ENCODE results near the gene MAP2K4.
"Not testable (repeated sequence)": the region's sequence is repeated elsewhere in the genome, so short reads cannot be mapped to it uniquely, and the experiment has no call there.

The MAP2K4 gene

DNA sequence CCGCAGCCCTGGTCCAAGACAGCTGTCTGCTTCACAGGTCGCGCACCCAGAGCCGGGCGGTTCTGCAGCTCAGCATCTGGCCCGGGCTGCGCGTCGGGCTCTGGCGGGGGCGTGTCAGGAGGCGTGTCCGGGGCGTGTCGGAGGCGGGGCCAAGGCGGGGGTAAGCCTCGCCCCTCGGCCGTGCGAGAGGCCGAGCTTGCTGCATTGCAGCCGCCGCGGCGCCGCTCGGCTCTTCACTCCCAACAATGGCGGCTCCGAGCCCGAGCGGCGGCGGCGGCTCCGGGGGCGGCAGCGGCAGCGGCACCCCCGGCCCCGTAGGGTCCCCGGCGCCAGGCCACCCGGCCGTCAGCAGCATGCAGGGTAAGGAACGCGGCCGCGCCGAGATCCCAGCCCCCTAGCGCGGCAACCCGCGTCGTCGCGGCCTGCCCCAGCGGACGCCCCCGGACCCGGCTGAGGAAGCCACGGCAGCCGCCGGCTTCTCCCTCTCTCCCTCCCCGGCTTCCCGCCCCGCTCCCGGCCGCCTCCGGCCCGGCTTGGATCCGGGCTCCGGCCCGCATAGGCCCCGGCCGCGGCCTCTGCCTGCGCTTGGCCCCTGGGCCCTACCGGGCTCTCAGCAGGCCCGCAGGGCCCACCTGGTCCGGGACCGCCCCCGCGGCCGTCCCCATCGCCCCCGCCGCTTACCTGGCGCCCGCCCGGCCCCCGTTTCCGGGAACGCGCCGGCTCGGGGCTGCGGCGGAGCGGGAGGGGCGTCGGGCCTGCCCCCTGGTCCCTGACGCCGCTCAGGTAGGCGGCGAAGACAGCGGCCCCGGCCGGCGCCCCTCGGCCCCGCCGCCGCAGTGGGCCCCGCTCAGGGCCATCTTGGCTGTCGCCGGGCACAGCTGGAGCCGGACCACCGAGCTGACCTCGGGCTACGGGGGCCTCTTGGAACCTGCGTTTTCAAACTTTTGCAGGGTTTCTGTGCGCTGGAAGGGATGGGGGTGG lies at the start of gene MAP2K4:
Gene MAP2K4, plus strand, starts transcription at position 236 of the 981 bp plus-strand sequence. Its CDS starts 10 bp downstream, at position 246.
- DNase-seq (ENCODE audit: low read depth) = peak; percentile 98

- DNase-seq (ENCODE audit: low read depth) = not testable (repeated sequence)
These were observed 47.9 kb upstream of the MAP2K4 start for GRCh38 chr17:11972741-11973140.

DNA sequence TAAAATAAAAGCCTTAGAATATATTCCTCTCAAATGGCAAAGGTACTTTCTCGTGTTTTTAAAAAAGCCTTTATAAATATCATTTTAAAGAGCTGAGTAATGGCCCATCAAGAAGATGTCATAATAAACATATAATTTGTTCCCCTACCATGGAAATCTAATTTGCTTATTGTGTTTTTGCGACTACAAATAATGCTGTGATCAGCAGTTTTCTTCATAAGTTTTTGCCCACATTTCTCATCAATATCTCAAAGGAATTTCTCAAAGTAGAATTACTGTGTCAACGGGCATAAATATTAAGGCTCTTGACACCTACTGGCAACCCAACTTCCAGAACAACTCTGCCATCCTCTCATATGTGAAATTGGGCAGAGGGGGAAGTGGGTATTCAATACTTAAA lies 40.9 kb upstream of the MAP2K4 start:
- no peak for DNase-seq (ENCODE audit: low read depth)

GRCh38 chr17:11980813-11981212 lies 39.9 kb upstream of the MAP2K4 start:
- no peak for DNase-seq (ENCODE audit: low read depth)

GRCh38 chr17:11981862-11982261 lies 38.8 kb upstream of the MAP2K4 start:
- no peak for DNase-seq (ENCODE audit: low read depth)

DNA sequence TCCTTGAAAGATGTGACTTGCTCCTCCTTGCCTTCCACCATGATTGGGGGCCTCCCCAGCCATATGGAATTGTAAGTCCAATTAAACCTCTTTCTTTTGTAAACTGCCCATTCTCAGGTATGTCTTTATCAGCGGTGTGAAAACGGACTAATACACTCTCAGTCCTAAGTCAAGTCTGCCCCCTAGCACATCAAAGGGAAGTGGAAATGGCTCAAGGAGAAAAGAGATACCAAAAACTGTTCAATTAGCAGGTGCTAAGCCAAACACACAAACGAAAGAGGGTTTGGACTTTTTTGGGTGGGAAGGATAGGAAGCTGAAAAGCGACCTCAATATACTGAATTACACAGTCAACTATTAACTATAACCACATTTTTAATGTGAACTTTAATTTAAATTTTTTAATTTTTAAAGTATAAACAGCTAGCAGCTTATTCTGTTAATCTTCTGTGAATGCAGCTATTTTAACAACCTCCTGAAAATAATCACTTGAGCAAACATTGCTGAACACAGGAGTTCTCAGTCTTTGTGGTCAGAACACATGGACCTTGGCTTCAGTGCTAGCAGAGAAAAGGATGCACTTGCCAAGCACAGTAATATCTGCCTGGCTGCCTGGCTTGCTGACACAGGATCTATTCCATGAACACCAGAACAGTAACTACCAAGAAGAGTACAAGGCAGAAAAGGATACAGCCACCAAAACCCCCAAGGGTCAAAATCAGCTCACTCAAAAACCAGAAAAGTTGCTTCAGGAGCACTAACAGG lies 34.3 kb upstream of the MAP2K4 start:
- DNase-seq (ENCODE audit: low read depth) = no peak

DNA sequence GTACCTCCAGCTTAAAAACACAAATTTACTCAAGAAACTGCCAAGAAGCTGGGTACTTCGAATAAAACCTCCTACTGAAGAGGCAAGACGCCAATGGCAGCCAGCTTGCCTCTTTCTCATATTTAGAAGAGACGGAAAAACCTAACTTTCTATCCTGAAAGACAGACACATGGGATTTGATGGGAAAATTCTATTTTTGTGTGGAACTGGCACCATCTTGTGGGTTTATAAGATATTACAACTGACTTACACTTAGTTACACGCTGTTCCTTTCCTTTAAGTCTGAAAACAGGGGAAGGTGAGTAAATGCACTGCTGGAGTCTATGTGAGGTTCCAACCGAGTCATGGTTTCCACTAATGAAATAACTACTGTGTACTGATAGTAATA lies 33.7 kb upstream of the MAP2K4 start:
- no peak for DNase-seq (ENCODE audit: low read depth)

- no peak for DNase-seq (ENCODE audit: low read depth)
These were observed 30.2 kb upstream of the MAP2K4 start for GRCh38 chr17:11990363-11990983.

DNA sequence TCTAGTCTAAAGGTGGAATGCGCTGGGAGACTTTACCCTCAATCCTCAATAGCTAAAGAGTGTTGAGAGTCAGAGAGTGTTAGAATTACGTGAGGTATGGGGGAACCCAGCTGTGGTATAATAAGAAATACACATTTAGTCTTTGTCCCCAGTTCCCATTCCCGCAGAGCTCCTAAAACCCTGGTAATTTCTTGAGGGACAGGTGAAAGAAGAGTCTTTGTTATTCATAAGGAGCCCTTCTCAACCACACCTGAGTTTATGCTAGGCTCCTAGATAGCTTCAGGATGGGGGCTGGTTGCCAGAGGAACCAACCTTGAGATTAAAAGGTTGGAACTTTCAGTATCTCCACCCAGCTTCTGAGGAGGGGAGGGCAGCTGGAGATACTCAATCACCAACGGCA lies 29.2 kb upstream of the MAP2K4 start:
- no peak for DNase-seq (ENCODE audit: low read depth)

DNA sequence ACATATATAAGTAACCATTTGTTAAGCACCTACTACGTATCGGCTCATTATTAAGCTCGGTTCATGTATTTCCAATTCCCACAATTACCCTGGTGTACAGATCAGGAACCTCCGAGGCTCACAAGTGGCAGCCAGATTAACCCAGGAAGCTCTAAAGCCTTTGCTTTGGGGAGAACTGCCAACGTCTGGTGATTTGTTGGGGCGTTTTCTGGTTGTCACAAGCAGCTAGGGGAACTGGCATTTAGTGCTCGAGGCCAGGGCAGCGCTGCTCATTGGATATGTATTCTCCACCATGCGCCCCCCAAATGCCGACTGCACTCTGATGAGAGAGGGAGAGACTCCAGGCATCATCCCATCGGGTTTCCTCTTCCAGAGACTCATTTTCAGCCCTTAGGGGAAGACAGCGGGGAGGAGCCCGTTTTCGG lies 23.9 kb upstream of the MAP2K4 start:
- DNase-seq (ENCODE audit: low read depth) = peak; percentile 10

GRCh38 chr17:11997147-11997971 lies 23.3 kb upstream of the MAP2K4 start, which contains the start of gene ZNF18:
TSS of gene ZNF18 (minus strand) at chr17:11997475. CDS start at chr17:11992829, 4,646 bp downstream.
- DNase-seq (ENCODE audit: low read depth) = peak; percentile 89

GRCh38 chr17:11997972-11998233 lies 22.8 kb upstream of the MAP2K4 start:
- DNase-seq (ENCODE audit: low read depth) = no peak

DNA sequence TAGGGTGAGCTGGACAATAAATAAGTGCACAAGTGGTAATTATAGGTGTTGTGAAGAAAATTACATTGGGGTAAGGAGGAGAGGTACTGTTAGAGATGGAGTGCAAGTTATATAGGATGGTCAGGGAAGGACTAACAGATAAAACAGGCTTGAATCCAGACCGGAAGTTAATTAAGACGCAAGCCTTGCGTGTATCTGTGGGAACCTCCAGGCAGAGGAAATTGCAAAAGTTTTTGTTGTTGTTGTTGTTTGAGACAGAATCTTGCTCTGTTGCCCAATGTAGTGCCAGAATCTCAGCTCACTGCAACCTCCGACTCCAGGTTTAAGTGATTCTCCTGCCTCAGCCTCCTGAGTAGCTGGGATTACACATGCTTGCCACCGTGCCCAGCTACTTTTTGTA lies 21.0 kb upstream of the MAP2K4 start:
- DNase-seq (ENCODE audit: low read depth) = no peak

DNA sequence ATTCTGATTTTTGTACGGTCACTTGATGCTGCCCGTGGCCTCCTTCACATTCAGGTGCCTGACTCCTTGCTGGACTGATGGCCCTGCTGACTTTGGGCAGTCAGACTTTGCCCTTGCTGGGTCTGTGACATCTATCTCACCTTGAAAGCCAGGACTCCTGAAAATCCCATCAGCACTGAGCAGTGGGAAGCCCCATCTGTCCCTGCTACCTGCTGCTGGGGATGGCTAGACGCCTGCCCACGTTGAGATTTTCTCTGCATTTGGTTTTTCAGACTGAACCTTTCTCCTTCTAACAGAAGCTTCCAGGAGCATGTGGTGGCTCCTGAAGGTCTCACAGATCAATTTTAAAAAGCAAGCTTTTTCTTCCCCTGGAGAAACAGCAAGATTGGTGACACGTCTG lies 13.2 kb upstream of the MAP2K4 start:
- no peak for DNase-seq (ENCODE audit: low read depth)

DNA sequence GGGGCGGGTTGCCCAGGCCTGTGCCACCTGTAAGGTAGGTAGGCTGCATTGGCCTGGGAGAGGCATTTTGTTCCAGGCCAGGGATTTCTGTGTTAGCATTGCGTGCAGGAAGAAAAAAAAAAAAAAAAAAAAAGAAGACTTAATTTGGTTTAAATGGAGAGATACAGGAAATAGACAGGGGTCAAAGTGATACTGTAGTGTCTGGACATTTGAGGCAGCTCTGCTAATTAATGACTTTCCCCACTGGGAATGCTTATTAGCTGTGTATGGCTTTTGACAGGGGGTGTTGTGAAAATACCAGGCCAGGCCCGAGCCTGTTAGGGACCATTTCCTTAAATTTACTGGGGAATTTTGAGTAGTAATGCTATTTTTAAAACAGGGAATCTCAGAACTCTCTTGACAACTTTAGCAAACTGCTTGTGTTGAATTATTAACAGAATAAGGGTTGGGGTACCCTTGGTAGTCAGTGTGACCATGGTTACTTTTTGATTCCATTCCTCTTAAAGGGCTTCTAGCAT lies 1.0 kb downstream of the MAP2K4 start:
- DNase-seq (ENCODE audit: low read depth) = no peak

- no peak for DNase-seq (ENCODE audit: low read depth)
These were observed 1.6 kb downstream of the MAP2K4 start for GRCh38 chr17:12022310-12022709.

DNA sequence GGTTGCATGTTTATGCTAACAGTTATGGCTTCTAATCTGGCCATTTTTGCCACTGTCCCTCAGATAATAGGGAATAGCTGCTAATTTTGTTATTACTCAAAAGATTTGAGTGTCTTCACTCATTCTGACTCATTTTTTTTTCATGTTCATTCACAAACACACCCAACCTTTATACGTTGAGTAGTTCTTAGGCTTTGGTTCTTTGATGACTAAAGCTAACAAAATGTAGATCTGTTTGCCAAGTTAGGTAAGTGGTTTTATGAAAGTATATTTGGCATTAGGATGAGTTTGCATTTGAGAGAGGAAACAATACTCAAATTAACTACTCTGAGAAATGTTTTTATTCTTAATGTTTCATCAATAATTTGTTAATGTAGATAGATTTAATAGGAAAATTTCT lies 3.6 kb downstream of the MAP2K4 start:
- DNase-seq (ENCODE audit: low read depth) = no peak

GRCh38 chr17:12027658-12028057 lies 7.0 kb downstream of the MAP2K4 start:
- no peak for DNase-seq (ENCODE audit: low read depth)

DNA sequence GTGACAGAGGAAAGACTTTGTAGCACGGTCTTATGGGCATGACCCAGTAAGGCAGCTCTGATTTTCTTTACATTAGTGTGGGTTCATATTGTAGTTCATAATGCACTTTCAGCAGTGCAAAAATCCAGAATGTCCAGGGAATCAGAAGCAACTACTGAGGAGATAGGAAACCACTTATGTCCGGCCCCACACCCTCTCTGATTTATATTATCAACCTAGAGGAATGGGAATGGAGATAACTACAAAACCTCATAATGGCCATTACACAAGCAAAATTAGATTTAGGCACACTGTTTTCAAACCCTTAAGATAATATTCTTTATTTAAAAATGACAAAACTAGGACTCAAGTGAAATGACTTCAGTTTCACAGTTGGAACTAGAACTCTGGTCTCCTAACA lies 7.9 kb downstream of the MAP2K4 start:
- no peak for DNase-seq (ENCODE audit: low read depth)

- no peak for DNase-seq (ENCODE audit: low read depth)
These were observed 13.9 kb downstream of the MAP2K4 start for GRCh38 chr17:12034538-12034937.

DNA sequence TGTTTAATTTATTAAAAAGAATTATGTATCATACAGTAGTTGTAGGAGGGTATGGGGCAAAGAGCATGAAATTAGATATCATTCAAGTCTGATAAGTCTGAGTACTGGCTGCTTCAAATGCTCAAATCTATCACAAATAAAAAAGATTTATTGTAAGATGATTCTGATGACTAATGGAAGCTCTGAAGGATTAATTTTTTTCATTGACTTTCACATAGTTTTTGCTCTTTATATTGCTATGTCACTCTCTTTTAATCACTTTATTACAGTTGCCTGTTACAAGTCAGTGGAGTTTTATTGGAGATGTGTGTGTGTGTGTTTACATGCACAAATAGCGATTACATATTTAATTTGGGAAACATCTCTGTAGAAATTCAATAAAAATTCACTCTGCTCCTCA lies 15.0 kb downstream of the MAP2K4 start:
- no peak for DNase-seq (ENCODE audit: low read depth)

GRCh38 chr17:12037970-12038369 lies 17.3 kb downstream of the MAP2K4 start:
- no peak for DNase-seq (ENCODE audit: low read depth)

Data from stimulated activated CD8-positive, alpha-beta memory T cell treated with anti-CD3 and anti-CD28 coated beads, Interleukin-15, amount 100 ng/mL, for 1 hour (primary cell).